ENCODE measurements around the gene HSF4.

Gene HSF4

GRCh38 chr16:67169011-67169451 is 4.5 kb downstream of the HSF4 start:
- no peak for DNase-seq

- DNase-seq: peak; percentile 12
Observed at GRCh38 chr16:67169642-67170167, 5.2 kb downstream of the HSF4 start.

GRCh38 chr16:67170168-67170948 is 5.8 kb downstream of the HSF4 start, which contains the start of gene NOL3:
NOL3 (plus strand) TSS chr16:67170538.
- peak; percentile 80 for DNase-seq

GRCh38 chr16:67170949-67171649 is 6.6 kb downstream of the HSF4 start:
- DNase-seq: no peak

GRCh38 chr16:67173323-67173722 is 8.8 kb downstream of the HSF4 start:
- DNase-seq: no peak

- DNase-seq: peak; percentile 81
Observed at GRCh38 chr16:67173808-67174705, 9.5 kb downstream of the HSF4 start.

- no peak for DNase-seq
Observed at GRCh38 chr16:67174706-67175231, 10.2 kb downstream of the HSF4 start.

- peak; percentile 14 for DNase-seq
Observed at GRCh38 chr16:67176662-67177061, 12.1 kb downstream of the HSF4 start.

GRCh38 chr16:67177743-67178699 is 13.5 kb downstream of the HSF4 start:
- peak; percentile 92 for DNase-seq

GRCh38 chr16:67179421-67180080 is 15.0 kb downstream of the HSF4 start:
- no peak for DNase-seq

GRCh38 chr16:67180166-67180565 is 15.6 kb downstream of the HSF4 start:
- no peak for DNase-seq

GRCh38 chr16:67181346-67181745 is 16.8 kb downstream of the HSF4 start:
- DNase-seq: no peak

GRCh38 chr16:67182288-67182687 is 17.7 kb downstream of the HSF4 start:
- DNase-seq: no peak

GRCh38 chr16:67183284-67183626 is 18.7 kb downstream of the HSF4 start:
- DNase-seq: no peak

GRCh38 chr16:67183627-67184452 is 19.3 kb downstream of the HSF4 start, which contains the start of gene MATCAP1:
MATCAP1 (minus strand) TSS chr16:67183963; CDS start chr16:67180610, 3,353 bp downstream.
- DNase-seq: peak; percentile 96

- peak; percentile 76 for DNase-seq
Observed at GRCh38 chr16:67184453-67184994, 20.0 kb downstream of the HSF4 start.

- DNase-seq: peak; percentile 80
Observed at GRCh38 chr16:67184995-67185650, 20.6 kb downstream of the HSF4 start.

GRCh38 chr16:67185651-67186134 is 21.1 kb downstream of the HSF4 start:
- no peak for DNase-seq

- no peak for DNase-seq
Observed at GRCh38 chr16:67186550-67186950, 22.0 kb downstream of the HSF4 start.
